OCI-LY1 (cell line): ENCODE measurements around the gene PRKG1.

Experiments used
- CTCF ChIP-seq: fragments of 200-600 bp; sonication (generic), shearing (Covaris generic); IDR thresholded peaks from 2 replicates; pipeline ENCODE4 v1.5.1; 2017; ENCODE audit warnings: mild to moderate bottlenecking, antibody characterized with exemption, low read length, moderate library complexity, mixed read lengths
- EZH2 ChIP-seq: fragments of 200-600 bp; sonication (generic), shearing (Covaris generic); IDR thresholded peaks from 2 replicates; pipeline ENCODE4 v1.8.0; 2017; ENCODE audit warnings: borderline replicate concordance, mixed run types, mild to moderate bottlenecking, antibody characterized with exemption, low read length, moderate library complexity, mixed read lengths

GRCh38 chr10:51235865-51236264, 161.6 kb downstream of the PRKG1 start:
- TF ChIP-seq EZH2 (no peak), CTCF (no peak)
